Gastroesophageal sphincter (tissue), 3 donors: ENCODE measurements around the gene SLC16A12.

Experiments
- CTCF ChIP-seq, 4 experiments: fragments of 200-600 bp in 2 of 4; fragments of 450-650 bp in 2 of 4; sonication (generic) in 1 of 4; IDR thresholded peaks; one replicate each; pipeline ENCODE4 v1.5.1; 2017 to 2019; ENCODE audit warnings: antibody characterized with exemption in 4 of 4, mild to moderate bottlenecking in 2 of 4, moderate library complexity in 2 of 4
- EP300 ChIP-seq: sonication (generic); formaldehyde crosslinking; IDR thresholded peaks from one replicate; pipeline ENCODE4 v1.6.1; 2017; ENCODE audit warnings: antibody characterized with exemption, mild to moderate bottlenecking
- POLR2A ChIP-seq, 2 donors: fragments of 450-650 bp; IDR thresholded peaks; one replicate each; pipeline ENCODE4 v1.6.1; 2017; ENCODE audit warnings: antibody characterized with exemption in 2 of 2, mild to moderate bottlenecking in 2 of 2, moderate library complexity in 1 of 2
- POLR2AphosphoS5 ChIP-seq: sonication (generic); formaldehyde crosslinking; IDR thresholded peaks from one replicate; pipeline ENCODE4 v1.6.1; 2017; ENCODE audit warnings: antibody characterized with exemption

GRCh38 chr10:89425000-89425399, 110.4 kb downstream of the SLC16A12 start:
- no peak for TF ChIP-seq POLR2A (IDR thresholded peaks at IDR 0.05)
- TF ChIP-seq CTCF (IDR thresholded peaks at IDR 0.05), result no peak
- no peak for TF ChIP-seq EP300
- no peak for TF ChIP-seq POLR2AphosphoS5
